Measurements from ENCODE around the gene GALNT10. TPM values are rescaled to one million over a fixed set of nuclear protein-coding genes. Genes with fewer than 3 reads are reported as not detected.

Gene GALNT10
- total and polyA plus RNA-seq, 2 of the 8 experiments (the other 6 are each of a cell fraction or from before 2014, with no cell fraction given), result 4.6 to 15.5 TPM

GRCh38 chr5:154253807-154254206 is 63.3 kb downstream of the GALNT10 start:
- H4K5ac ChIP-seq (ENCODE audit: insufficient read length, low read depth, low read length), result no peak overlapping the region
- H3K79me2 ChIP-seq (ENCODE audit: control insufficient read depth in 1 of 2, insufficient read depth in 2 of 2, low read length in 2 of 2), result no peaks in the 10 kb centered on the region
- WGBS, 2 experiments (ENCODE audit: extremely low coverage in 1 of 2, insufficient coverage in 1 of 2, insufficient read length in 1 of 2, insufficient replicate concordance in 2 of 2, low coverage in 1 of 2, low lambda C conversion rate in 2 of 2, missing lambda C conversion rate in 1 of 2), result 88% methylated on average over 2 of the region's 2 CpGs; no CpG with 5 or more reads in 1 of the 2 experiments
- TF ChIP-seq FOSL1 (IDR thresholded peaks at IDR 0.05; ENCODE audit: insufficient read depth, low read depth, low read length) (no peak), USF2 (IDR thresholded peaks at IDR 0.05; ENCODE audit: low read length) (no peak), TAF7 (optimal IDR thresholded peaks at IDR 0.05; ENCODE audit: borderline replicate concordance, low read depth, low read length) (no peak), MAFK (IDR thresholded peaks at IDR 0.05; ENCODE audit: low read depth, low read length) (no peak)

More at GRCh38 chr5:154253807-154254206, 63.3 kb downstream of the GALNT10 start:
- Histone ChIP-seq H2AFZ (ENCODE audit: low read length) (no peak overlapping the region), H2BK5ac (ENCODE audit: low read depth, low read length) (no peak overlapping the region), H3K9ac (replicated peaks in 1 of 4; ENCODE audit: extremely low read depth in 1 of 4, low read depth in 3 of 4, low read length in 3 of 4) (no peak overlapping the region), H3K18ac (ENCODE audit: extremely low read depth, low read length) (no peak overlapping the region), H3K79me1 (ENCODE audit: low read depth, low read length) (no peaks in the 10 kb centered on the region), H3K23me2 (ENCODE audit: low read depth, low read length) (no peaks in the 10 kb centered on the region), H3K23ac (ENCODE audit: insufficient read length) (no peak overlapping the region), H4K91ac (replicated peaks; ENCODE audit: insufficient read length, low read length) (no peak overlapping the region), H3K4me2 (ENCODE audit: insufficient read depth in 1 of 2, low read depth in 2 of 2, low read length in 2 of 2) (no peak overlapping the region), H2AK5ac (ENCODE audit: low read depth, low read length) (no peak overlapping the region), H3K4ac (replicated peaks; ENCODE audit: insufficient read length, low read depth, low read length) (no peak overlapping the region), H3K56ac (replicated peaks; ENCODE audit: insufficient read length, low read depth, low read length) (no peak overlapping the region), H3K14ac (ENCODE audit: insufficient read length) (no peak overlapping the region), H4K8ac (ENCODE audit: extremely low read depth, insufficient read depth, low read length) (no peak overlapping the region), H2BK12ac (ENCODE audit: low read depth, low read length) (no peak overlapping the region), H4K20me1 (replicated peaks in 1 of 2; ENCODE audit: control insufficient read depth in 1 of 2, insufficient read depth in 2 of 2, low read length in 2 of 2) (no peaks in the 10 kb centered on the region), H3K27me3 (replicated peaks in 1 of 4; ENCODE audit: control insufficient read depth in 3 of 4, extremely low read depth in 1 of 4, insufficient read depth in 3 of 4, low read length in 3 of 4) (no peaks in the 10 kb centered on the region), H3K36me3 (ENCODE audit: control insufficient read depth in 2 of 4, insufficient read depth in 4 of 4, low read length in 3 of 4) (no peaks in the 10 kb centered on the region), H3K27ac (ENCODE audit: low read depth, low read length) (no peak overlapping the region), H3K4me3 (ENCODE audit: extremely low read depth in 1 of 4, insufficient read depth in 2 of 4, low read depth in 3 of 4, low read length in 4 of 4) (no peak overlapping the region), H3K9me3 (ENCODE audit: insufficient read depth in 2 of 2, low read depth in 1 of 2, low read length in 1 of 2) (no peaks in the 10 kb centered on the region), H3K4me1 (replicated peaks in 1 of 4; ENCODE audit: control insufficient read depth in 3 of 4, insufficient read depth in 4 of 4, low read length in 3 of 4) (peaks cover 0 to 4% (median 1%) of the 10 kb centered on the region in 4 experiments; a peak in 2 of 7 replicates), H2BK15ac (ENCODE audit: low read length) (no peak overlapping the region), H2BK20ac (ENCODE audit: low read length) (no peak overlapping the region), H2BK120ac (replicated peaks; ENCODE audit: low read depth, low read length) (no peak overlapping the region)
- FAIRE-seq (no peak), DNase-seq (ENCODE audit: low read depth in 1 of 2, low spot score in 2 of 2) (no peak)
- ChIA-PET POLR2A (ENCODE audit: partially characterized antibody) (no interaction called here), CTCF (ENCODE audit: partially characterized antibody) (no interaction called here)
